GM21526 (cell line): ENCODE measurements around the gene TERB2.
"Not testable (repeated sequence)": the region's sequence is repeated elsewhere in the genome, so short reads cannot be mapped to it uniquely, and the experiment has no call there.

Experiments
- ATAC-seq: cut with Tn5 transposase; IDR thresholded peaks from one replicate; pipeline ENCODE4 v1.9.1; 2021; ENCODE audit warnings: moderate library complexity; ENCODE audit not compliant: unreplicated experiment, low FRiP score

Gene TERB2

DNA sequence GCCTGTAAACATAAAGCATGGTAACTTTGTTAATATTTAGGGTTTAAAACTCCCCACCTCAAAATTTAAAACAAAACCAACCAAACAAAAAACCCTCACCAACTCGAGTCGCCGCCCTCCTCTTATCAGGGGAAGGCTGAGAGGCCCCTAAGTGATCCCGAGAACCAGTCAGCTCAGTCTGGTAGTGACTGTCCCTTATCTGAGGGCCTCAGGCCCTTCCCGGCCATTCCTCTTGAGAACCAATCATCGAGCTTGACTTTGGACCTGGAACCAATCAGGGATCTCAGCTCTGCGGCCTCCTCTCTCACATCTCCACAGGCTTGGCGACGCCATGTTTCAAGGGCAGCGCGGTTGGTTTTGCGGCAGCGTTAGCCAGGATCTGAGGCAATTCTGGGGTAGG is at the start of gene TERB2:
Gene TERB2 (plus strand): TSS at position 300 of the 400 bp plus-strand sequence. CDS start 32 bp downstream, at position 332.
- ATAC-seq: no peak

DNA sequence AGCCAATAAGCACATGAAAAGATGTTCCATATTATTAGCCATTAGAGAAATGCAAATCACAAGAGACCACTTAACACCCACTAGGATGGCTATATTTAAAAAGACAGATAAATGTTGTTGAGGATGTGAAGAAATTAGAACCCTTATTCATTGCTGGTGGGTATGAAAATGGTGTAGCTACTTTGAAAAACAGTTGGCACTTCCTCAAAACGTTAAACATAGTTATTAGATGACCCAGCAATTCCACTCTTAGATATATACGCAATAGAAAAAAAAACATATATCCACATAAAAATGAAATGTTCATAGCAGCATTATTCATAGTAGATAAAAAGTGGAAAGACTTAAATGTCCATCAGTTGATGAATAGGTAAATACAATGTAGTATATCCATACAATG is 47.1 kb upstream of the TERB2 start:
- ATAC-seq: no peak

DNA sequence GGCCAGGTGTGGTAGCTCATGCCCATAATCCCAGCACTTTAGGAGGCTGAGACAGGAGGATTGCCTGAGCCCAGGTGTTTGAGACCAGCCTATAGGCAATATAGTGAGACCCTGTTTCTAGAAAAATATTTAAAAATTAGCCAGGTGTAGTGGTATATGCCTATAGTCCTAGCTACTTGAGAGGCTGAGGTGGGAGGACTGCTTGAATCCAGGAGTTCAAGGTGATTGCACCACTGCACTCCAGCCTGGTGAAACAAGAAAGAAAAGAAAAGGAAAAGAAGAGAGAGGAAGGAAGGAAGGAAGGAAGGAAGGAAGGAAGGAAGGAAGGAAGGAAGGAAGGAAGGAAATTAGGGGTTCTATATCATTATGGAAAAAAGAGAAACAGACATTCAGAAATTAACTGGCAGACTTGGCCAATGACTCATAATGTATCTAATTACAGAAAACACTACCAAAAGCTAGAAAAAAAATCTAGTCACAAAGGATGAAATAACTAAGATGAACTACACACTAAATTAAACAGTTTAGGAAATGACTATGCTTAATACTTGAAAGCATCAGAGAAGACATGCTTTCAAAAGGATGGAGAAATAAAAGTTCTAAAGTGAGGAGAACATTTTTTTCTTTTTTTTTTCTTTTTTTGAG is 45.4 kb upstream of the TERB2 start:
- no peak for ATAC-seq

DNA sequence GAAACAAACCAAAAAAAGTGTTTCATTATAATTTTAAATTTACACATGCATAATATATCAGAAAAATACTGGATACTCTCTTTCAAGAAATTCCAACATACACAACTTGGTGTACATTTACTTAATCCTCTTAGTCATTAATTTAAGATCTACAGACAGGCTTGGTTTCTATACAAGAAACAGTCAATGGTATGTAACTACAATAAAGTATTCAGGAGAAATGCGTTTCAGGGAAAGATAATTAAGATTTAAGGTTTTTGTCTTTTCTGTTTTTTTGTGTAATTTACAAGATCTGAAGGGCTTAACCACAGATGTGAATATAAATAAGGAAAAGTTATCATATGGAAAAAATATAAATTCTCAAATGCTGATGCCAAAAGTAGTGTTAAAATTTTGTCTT is 44.3 kb upstream of the TERB2 start:
- not testable (repeated sequence) for ATAC-seq

- not testable (repeated sequence) for ATAC-seq
These were observed 43.5 kb upstream of the TERB2 start for GRCh38 chr15:44912974-44913448.

GRCh38 chr15:44918136-44918535 is 38.4 kb upstream of the TERB2 start:
- ATAC-seq: no peak

GRCh38 chr15:44928658-44929057 is 27.8 kb upstream of the TERB2 start:
- not testable (repeated sequence) for ATAC-seq

DNA sequence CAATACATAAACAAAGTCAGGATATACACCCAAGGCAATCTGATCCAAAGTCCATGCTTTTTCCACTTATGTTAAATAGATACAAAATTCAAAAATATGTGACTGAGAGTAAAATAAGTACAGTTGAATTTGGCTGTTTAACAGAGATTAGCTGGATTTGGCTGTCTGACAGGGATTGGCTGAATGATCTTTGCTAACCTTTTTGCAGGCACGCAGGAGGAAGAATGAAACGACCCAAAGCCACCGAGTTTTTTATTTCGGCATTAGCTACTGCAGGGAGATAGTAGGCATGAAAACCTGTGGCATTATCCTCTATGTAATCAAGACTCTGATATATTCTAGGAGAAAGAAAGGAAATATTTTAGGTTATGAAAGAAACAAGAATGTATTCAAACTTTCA is 26.2 kb upstream of the TERB2 start:
- not testable (repeated sequence) for ATAC-seq

- not testable (repeated sequence) for ATAC-seq
These were observed 1.8 kb downstream of the TERB2 start for GRCh38 chr15:44958302-44958701.

- ATAC-seq: no peak
These were observed 12.0 kb downstream of the TERB2 start for GRCh38 chr15:44968475-44968874.

DNA sequence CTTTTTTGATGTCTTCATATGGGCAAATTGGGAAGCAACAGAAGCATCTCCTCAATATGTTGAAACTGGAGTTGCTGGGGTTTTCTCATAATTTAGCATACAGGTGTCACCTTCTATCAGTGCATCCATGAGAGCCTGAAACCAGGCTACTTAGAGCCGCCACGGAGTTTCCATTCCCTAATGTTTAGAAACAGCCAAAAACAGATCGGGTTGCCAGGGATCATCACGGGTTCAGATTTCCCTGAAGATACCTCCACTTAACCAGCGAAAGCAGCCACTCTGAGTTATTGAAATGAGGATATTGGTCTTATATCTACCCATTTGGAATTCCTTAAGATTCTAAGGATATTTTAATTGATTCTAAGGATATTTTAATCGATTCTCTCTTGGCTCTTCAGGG is 14.5 kb downstream of the TERB2 start:
- no peak for ATAC-seq

- not testable (repeated sequence) for ATAC-seq
These were observed 19.7 kb downstream of the TERB2 start for GRCh38 chr15:44976183-44976582.

GRCh38 chr15:44977781-44978180 is 21.3 kb downstream of the TERB2 start:
- ATAC-seq: not testable (repeated sequence)

DNA sequence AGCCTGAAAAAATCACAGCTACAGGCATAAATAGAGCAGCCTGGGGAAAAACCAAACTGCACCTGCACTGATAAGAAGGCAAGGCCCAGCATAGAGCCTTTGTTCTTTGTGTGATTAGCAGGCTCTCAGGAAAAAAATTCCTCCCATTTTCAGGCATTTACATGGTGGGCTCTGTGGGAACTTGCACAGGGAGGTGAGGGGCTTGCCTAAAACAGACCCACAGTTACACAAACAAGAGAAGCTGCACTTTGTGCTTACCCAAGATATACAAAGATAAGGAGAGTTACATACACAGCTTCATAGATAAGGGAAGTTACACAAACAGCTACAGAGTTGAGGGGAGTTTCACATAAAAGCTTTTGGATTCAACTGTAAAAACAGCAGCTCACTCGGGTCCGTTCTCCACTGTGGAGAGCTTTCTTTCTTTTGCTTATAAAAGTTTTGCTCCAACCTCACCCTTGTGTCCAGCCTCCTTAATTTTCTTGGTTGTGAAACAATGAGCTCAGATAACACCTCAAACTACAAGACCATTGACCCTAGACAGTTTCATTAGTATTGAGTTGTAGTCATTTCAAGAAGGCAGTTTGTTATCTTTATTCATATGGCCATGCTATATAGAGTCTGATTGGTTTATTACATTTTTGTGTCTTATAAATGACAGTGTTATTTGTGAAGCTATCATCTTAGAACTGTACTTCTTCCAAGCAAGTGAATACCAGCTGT is 23.3 kb downstream of the TERB2 start:
- ATAC-seq: not testable (repeated sequence)

DNA sequence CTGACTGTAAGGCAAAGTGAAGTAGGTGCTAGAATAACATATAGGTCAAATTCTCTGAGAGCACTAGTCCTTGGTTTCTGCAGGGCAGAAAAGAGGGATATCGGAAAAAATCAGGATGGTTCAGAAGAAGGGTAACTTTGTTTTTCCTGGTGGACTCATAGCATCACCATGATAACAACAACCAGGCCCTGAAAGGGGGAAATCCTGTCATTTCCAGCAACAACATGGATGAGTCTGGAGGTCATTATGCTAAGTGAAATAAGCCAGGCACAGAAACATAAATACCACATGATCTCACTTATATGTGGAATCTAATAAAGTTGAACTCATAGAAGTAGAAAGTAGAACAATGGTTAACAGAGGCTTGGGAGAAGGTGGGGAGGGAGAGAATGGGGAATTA is 27.7 kb downstream of the TERB2 start:
- ATAC-seq: not testable (repeated sequence)

- not testable (repeated sequence) for ATAC-seq
These were observed 30.0 kb downstream of the TERB2 start for GRCh38 chr15:44986346-44987055.

DNA sequence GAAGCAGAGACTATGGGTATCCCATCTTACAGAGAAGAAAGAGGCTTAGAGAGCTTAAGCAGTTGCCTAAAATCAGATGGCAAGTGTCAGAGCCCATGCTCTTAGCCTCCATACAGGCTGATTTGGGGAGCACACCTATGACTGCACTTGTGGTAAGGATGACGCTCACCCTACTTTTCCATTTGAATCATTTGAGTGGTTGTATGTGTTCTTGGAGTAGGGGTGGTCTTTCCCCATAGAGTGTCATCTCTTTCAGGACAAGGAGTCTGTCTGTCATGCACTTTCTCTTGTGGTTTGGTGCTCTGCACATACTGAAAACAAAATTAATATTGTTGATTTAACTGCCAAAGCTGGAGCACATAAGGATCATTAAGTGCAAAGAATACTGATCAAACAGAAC is 31.2 kb downstream of the TERB2 start:
- ATAC-seq: not testable (repeated sequence)

DNA sequence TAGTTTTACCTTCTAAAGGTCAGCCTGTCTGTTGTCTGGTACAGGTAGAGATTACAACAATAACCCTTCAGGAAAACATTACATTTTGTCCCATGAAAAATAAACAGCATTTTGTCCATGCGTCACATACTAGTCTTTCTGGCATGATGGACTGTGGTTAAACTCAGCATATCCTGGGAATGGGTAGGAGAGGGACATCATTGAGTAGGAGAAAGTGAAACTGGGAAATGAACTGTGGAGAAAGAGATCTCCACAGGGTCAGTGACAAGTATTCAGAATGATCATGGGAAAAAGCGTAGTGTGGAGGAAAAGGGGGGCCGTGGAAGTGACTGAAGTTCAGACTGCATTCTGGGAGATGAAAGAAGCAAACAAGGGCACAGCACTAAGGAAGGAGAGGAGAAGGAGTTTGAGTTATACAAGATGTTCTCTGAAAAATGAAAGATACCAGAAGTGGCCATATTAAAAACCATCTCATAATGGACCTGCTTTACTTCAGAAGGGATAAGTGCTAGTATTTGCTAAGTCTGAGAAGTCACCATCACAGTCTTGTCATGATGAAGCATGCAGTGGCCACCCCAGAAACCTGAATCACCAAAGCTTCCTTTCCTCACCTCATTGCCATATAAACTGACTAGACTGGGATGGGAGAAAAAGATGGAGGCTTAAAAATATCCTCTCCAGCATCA is 31.8 kb downstream of the TERB2 start:
- ATAC-seq: not testable (repeated sequence)

DNA sequence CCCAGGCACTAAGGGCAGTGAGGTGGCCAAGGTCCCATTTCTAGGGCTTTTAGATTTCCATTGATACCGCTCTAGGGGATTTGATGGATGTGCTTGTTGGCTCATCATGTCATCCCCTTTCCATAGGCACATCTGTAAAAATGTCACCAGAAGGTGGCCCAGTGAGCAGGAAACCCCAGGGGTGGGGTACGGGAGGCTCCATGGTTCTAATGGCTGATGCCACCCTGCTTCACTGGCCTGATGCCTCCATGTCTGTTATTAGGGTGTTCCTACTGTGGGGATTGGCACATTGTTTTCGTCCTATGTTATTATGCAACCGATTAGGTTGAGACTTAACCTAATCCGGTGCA is 32.4 kb downstream of the TERB2 start:
- ATAC-seq: not testable (repeated sequence)

DNA sequence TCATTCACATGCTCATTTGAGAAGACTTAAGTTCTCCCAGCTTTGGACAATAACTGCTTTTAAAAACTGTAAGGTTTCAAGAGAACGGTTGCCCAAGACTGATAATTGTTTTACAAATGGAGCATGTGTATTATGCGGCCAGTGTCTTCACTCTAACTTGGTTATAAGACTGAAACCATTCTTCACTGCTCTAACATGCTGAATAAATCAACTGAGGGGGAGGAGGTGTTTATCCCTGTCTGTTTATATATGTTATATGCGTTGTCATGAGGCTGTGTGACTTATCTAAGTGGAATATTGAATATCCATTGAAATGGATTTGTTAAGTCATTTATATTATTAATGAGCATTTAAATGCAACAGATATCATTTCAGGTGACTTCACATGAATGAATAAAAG is 41.1 kb downstream of the TERB2 start:
- ATAC-seq: not testable (repeated sequence)

- no peak for ATAC-seq
These were observed 42.6 kb downstream of the TERB2 start for GRCh38 chr15:44999105-44999504.
